Left lobe of liver (tissue), 2 donors: Measurements from ENCODE around the gene MPL. TPM values are rescaled to one million over a fixed set of nuclear protein-coding genes. Genes with fewer than 3 reads are reported as not detected.
"Not testable (repeated sequence)": the region's sequence is repeated elsewhere in the genome, so short reads cannot be mapped to it uniquely, and the experiment has no call there.

Experiments
- ATAC-seq: fragments of 200-7000 bp; cut with Tn5 transposase; one replicate; pipeline ENCODE4 v1.9.1; 2020; ENCODE audit warnings: mild to moderate bottlenecking, moderate library complexity
- DNase-seq: peaks from one replicate; pipeline ENCODE4 v3.0.0-alpha.2; 2020; ENCODE audit warnings: low spot score
- total RNA-seq: library from RNA; stranded (reverse); gene quantifications from one replicate; pipeline ENCODE4 v1.2.1, GENCODE V29; 2021
- donor health status: DM: no; HTN: no; CAD: no; lungs with moderate emphysema.
- donor health status: DM: no; HTN: yes; CAD: no.

MPL gene
- total RNA-seq, 1 donor from 2014 or later, result 0.15 TPM

- DNase-seq, ATAC-seq: not testable (repeated sequence)
Observed at GRCh38 chr1:43369779-43370178, 32.2 kb downstream of the MPL start.

GRCh38 chr1:43370564-43370963 lies 32.9 kb downstream of the MPL start:
- DNase-seq (no peak), ATAC-seq (no peak)

GRCh38 chr1:43372172-43372571 lies 34.6 kb downstream of the MPL start:
- ATAC-seq (no peak), DNase-seq (no peak)

GRCh38 chr1:43373066-43373940 lies 35.7 kb downstream of the MPL start:
- ATAC-seq, result peak; percentile 87
- peak; percentile 62 for DNase-seq

- ATAC-seq (no peak), DNase-seq (no peak)
Observed at GRCh38 chr1:43376723-43377235, 39.2 kb downstream of the MPL start.

GRCh38 chr1:43377831-43378230 lies 40.2 kb downstream of the MPL start:
- DNase-seq (no peak), ATAC-seq (no peak)

- DNase-seq, result no peak
- ATAC-seq, result no peak
Observed at GRCh38 chr1:43379476-43379875, 41.9 kb downstream of the MPL start.

GRCh38 chr1:43381612-43382011 lies 44.0 kb downstream of the MPL start:
- ATAC-seq, result no peak
- no peak for DNase-seq

- ATAC-seq, result peak; percentile 79
- no peak for DNase-seq
Observed at GRCh38 chr1:43382027-43382779, 44.6 kb downstream of the MPL start.

GRCh38 chr1:43383449-43383848 lies 45.8 kb downstream of the MPL start:
- peak; percentile 69 for ATAC-seq
- DNase-seq, result no peak

GRCh38 chr1:43386676-43387075 lies 49.1 kb downstream of the MPL start:
- no peak for DNase-seq
- no peak for ATAC-seq

- ATAC-seq, result no peak
- no peak for DNase-seq
Observed at GRCh38 chr1:43387976-43388599, 50.5 kb downstream of the MPL start.

- no peak for DNase-seq
- no peak for ATAC-seq
Observed at GRCh38 chr1:43388613-43389012, 51.0 kb downstream of the MPL start.

GRCh38 chr1:43389326-43390313 lies 52.0 kb downstream of the MPL start, which contains the start of the genes MED8 and SZT2:
Gene MED8, minus strand, starts transcription at chr1:43389800. Its CDS starts 36 bp downstream, at chr1:43389764.
Gene SZT2, plus strand, starts transcription at chr1:43389899. Its CDS starts 70 bp downstream, at chr1:43389969.
- ATAC-seq, result peak; percentile 99

GRCh38 chr1:43392702-43393101 lies 55.1 kb downstream of the MPL start:
- no peak for DNase-seq
- no peak for ATAC-seq

More at GRCh38 chr1:43389326-43390313, 52.0 kb downstream of the MPL start, which contains the start of the genes MED8 and SZT2:
- peak; percentile 98 for DNase-seq

- no peak for DNase-seq
- no peak for ATAC-seq
Observed at GRCh38 chr1:43395523-43395922, 57.9 kb downstream of the MPL start.

- DNase-seq (no peak), ATAC-seq (no peak)
Observed at GRCh38 chr1:43396059-43396458, 58.4 kb downstream of the MPL start.

GRCh38 chr1:43398227-43398626 lies 60.6 kb downstream of the MPL start:
- no peak for ATAC-seq
- no peak for DNase-seq

- DNase-seq, ATAC-seq: not testable (repeated sequence)
Observed at GRCh38 chr1:43400441-43400840, 62.8 kb downstream of the MPL start.
